GM12878 (cell line): ENCODE data around the gene RCAN1. TPM values are rescaled to one million over a fixed set of nuclear protein-coding genes. Genes with fewer than 3 reads are reported as not detected.

ENCODE experiments used
- ATF2 ChIP-seq: IDR thresholded peaks from 2 replicates; pipeline ENCODE4 v1.6.1; 2012; ENCODE audit warnings: low read length, inconsistent platforms
- ATF3 ChIP-seq: IDR thresholded peaks from 2 replicates; pipeline ENCODE4 v1.6.1; 2011; ENCODE audit warnings: low read depth, mild to moderate bottlenecking, low read length, moderate library complexity, borderline replicate concordance; ENCODE audit errors: extremely low read depth
- BMI1 ChIP-seq: fragments of 450-650 bp; IDR thresholded peaks from 2 replicates; pipeline ENCODE4 v1.6.1; 2016; ENCODE audit warnings: mild to moderate bottlenecking, moderate library complexity, borderline replicate concordance
- BRCA1 ChIP-seq: IDR thresholded peaks from 2 replicates; pipeline ENCODE4 v1.6.1; 2011; ENCODE audit warnings: low read depth, low read length, improper control_type of control experiment
- CHD2 ChIP-seq: IDR thresholded peaks from 2 replicates; pipeline ENCODE4 v1.6.1; 2011; ENCODE audit warnings: low read depth, low read length, improper control_type of control experiment, borderline replicate concordance
- CREM ChIP-seq: IDR thresholded peaks from 2 replicates; pipeline ENCODE4 v1.6.1; 2014; ENCODE audit warnings: antibody characterized with exemption, low read depth
- E2F8 ChIP-seq: fragments of 450-650 bp; IDR thresholded peaks from 2 replicates; pipeline ENCODE4 v1.6.1; 2018; ENCODE audit warnings: mild to moderate bottlenecking, low read depth, moderate library complexity; ENCODE audit not compliant: partially characterized antibody
- ETV6 ChIP-seq, 2 experiments: fragments of 450-650 bp in 1 of 2; IDR thresholded peaks in 1 of 2; conservative IDR thresholded peaks in 1 of 2; 2 replicates each; pipeline ENCODE4 v1.6.1; 2014; ENCODE audit warnings: antibody characterized with exemption in 1 of 2, borderline replicate concordance in 1 of 2, low read depth in 1 of 2, mild to moderate bottlenecking in 1 of 2, moderate library complexity in 1 of 2
- FOXM1 ChIP-seq: IDR thresholded peaks from 2 replicates; pipeline ENCODE4 v1.6.1; 2012; ENCODE audit warnings: low read depth, mild to moderate bottlenecking, inconsistent platforms, low read length, moderate library complexity
- HDGF ChIP-seq: fragments of 450-650 bp; IDR thresholded peaks from 2 replicates; pipeline ENCODE4 v1.6.1; 2016; ENCODE audit warnings: antibody characterized with exemption
- IKZF2 ChIP-seq, 2 experiments: fragments of 450-650 bp; IDR thresholded peaks; 2 replicates each; pipeline ENCODE4 v1.6.1; 2017; ENCODE audit warnings: mild to moderate bottlenecking in 2 of 2, moderate library complexity in 2 of 2
- JUNB ChIP-seq: IDR thresholded peaks from 2 replicates; pipeline ENCODE4 v1.6.1; 2016; ENCODE audit warnings: antibody characterized with exemption, mild to moderate bottlenecking
- JUND ChIP-seq: IDR thresholded peaks from 2 replicates; pipeline ENCODE4 v1.6.1; 2012; ENCODE audit warnings: low read depth, mild to moderate bottlenecking, low read length, improper control_type of control experiment, moderate library complexity
- LARP7 ChIP-seq: fragments of 450-650 bp; IDR thresholded peaks from 2 replicates; pipeline ENCODE4 v1.6.1; 2017; ENCODE audit warnings: mild to moderate bottlenecking
- PML ChIP-seq: IDR thresholded peaks from 2 replicates; pipeline ENCODE4 v1.6.1; 2012; ENCODE audit warnings: low read length, inconsistent platforms
- POU2F2 ChIP-seq: IDR thresholded peaks from 3 replicates; pipeline ENCODE4 v1.6.1; 2011; ENCODE audit warnings: low read depth, mild to moderate bottlenecking, low read length, borderline replicate concordance
- RAD21 ChIP-seq: IDR thresholded peaks from 2 replicates; pipeline ENCODE4 v1.6.1; 2011; ENCODE audit warnings: mild to moderate bottlenecking, low read depth, low read length, moderate library complexity; ENCODE audit not compliant: insufficient read depth
- RUNX3 ChIP-seq: IDR thresholded peaks from 2 replicates; pipeline ENCODE4 v1.6.1; 2012; ENCODE audit warnings: low read length, inconsistent platforms
- SMARCA5 ChIP-seq: fragments of 450-650 bp; IDR thresholded peaks from 2 replicates; pipeline ENCODE4 v1.6.1; 2017; ENCODE audit warnings: mild to moderate bottlenecking
- SPI1 ChIP-seq: IDR thresholded peaks from 2 replicates; pipeline ENCODE4 v1.6.1; 2011; ENCODE audit warnings: low read depth, mild to moderate bottlenecking, low read length, moderate library complexity, borderline replicate concordance; ENCODE audit not compliant: insufficient read depth
- SREBF2 ChIP-seq: IDR thresholded peaks from 2 replicates; pipeline ENCODE4 v1.6.1; 2012; ENCODE audit warnings: mild to moderate bottlenecking, low read length
- TBL1XR1 ChIP-seq: IDR thresholded peaks from 2 replicates; pipeline ENCODE4 v1.6.1; 2012; ENCODE audit warnings: low read depth, low read length, improper control_type of control experiment
- WRNIP1 ChIP-seq: IDR thresholded peaks from 2 replicates; pipeline ENCODE4 v1.6.1; 2011; ENCODE audit warnings: low read depth, low read length, improper control_type of control experiment, borderline replicate concordance
- ZBED1 ChIP-seq: IDR thresholded peaks from 2 replicates; pipeline ENCODE4 v1.6.1; 2016; ENCODE audit warnings: borderline replicate concordance
- ZNF24 ChIP-seq: fragments of 450-650 bp; IDR thresholded peaks from 2 replicates; pipeline ENCODE4 v1.6.1; 2017; ENCODE audit warnings: antibody characterized with exemption, mild to moderate bottlenecking
- ZNF622 ChIP-seq: fragments of 450-650 bp; IDR thresholded peaks from 2 replicates; pipeline ENCODE4 v1.6.1; 2017; ENCODE audit warnings: mild to moderate bottlenecking, inconsistent platforms
- polyA plus RNA-seq, 11 experiments: library from polyadenylated mRNA; depleted of rRNA in 4 of 11; unstranded in 6 of 11; stranded (reverse) in 5 of 11; fragments of >200 nt; fragmentation: Nextera tagmentation in 4 of 11; fragmentation: Illumina TruSeq in 1 of 11; extraction: Ambion mirVana in 4 of 11; extraction: Trizol in 1 of 11; gene quantifications; 1 replicate in 1 of 11; 2 replicates in 10 of 11; pipeline versions ENCODE4 v1.2.1 to v1.2.3, GENCODE V29; 2011 to 2016; ENCODE audit warnings: inconsistent platforms in 2 of 11, missing spikeins in 2 of 11, low read depth in 1 of 11
- total RNA-seq, 4 experiments: library from RNA; depleted of rRNA in 3 of 4; stranded (reverse); fragments of >200 nt in 3 of 4; fragmentation: Illumina TruSeq in 1 of 4; extraction: Trizol in 1 of 4; gene quantifications; 2 replicates each; pipeline versions ENCODE4 v1.2.1 to v1.2.3, GENCODE V29; 2013 to 2021
- TF ChIP-seq, protein P1 (sequence below): fragments of 450-650 bp; IDR thresholded peaks from 2 replicates; pipeline ENCODE4 v1.6.1; 2016; ENCODE audit warnings: mild to moderate bottlenecking

Gene RCAN1
- total and polyA plus RNA-seq, 10 of the 15 experiments (the other 5 are each of a cell fraction or from before 2014, with no cell fraction given), result 2.8 to 12.9 (median 10.5) TPM

- TF ChIP-seq, protein P1, sequence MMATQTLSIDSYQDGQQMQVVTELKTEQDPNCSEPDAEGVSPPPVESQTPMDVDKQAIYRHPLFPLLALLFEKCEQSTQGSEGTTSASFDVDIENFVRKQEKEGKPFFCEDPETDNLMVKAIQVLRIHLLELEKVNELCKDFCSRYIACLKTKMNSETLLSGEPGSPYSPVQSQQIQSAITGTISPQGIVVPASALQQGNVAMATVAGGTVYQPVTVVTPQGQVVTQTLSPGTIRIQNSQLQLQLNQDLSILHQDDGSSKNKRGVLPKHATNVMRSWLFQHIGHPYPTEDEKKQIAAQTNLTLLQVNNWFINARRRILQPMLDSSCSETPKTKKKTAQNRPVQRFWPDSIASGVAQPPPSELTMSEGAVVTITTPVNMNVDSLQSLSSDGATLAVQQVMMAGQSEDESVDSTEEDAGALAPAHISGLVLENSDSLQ, result no peak
- TF ChIP-seq FOXM1, result peak; percentile 61; the same call in 1 of the 2 replicates
- no peak for TF ChIP-seq PML
- peak; percentile 73 for TF ChIP-seq RUNX3
- no peak for TF ChIP-seq POU2F2
- peak; percentile 72 for TF ChIP-seq JUNB
- no peak for TF ChIP-seq BRCA1
- no peak for TF ChIP-seq SREBF2
- TF ChIP-seq ZBED1, result peak; percentile 72; the same call in 1 of the 2 replicates
- no peak for TF ChIP-seq ETV6 (conservative IDR thresholded peaks at IDR 0.05 in 1 of 2, IDR thresholded peaks at IDR 0.05 in 1 of 2; ENCODE audit: borderline replicate concordance in 1 of 2, low read depth in 1 of 2)
- TF ChIP-seq ATF2, result peak; percentile 67; the same call in 1 of the 2 replicates
- TF ChIP-seq SPI1, result no peak
- no peak for TF ChIP-seq BMI1
- TF ChIP-seq IKZF2 (IDR thresholded peaks at IDR 0.05), result no peak
- no peak for TF ChIP-seq E2F8
- TF ChIP-seq JUND, result no peak
- no peak for TF ChIP-seq HDGF
- no peak for TF ChIP-seq SMARCA5
- no peak for TF ChIP-seq ATF3
- no peak for TF ChIP-seq ZNF24
- TF ChIP-seq RAD21, result no peak
- TF ChIP-seq WRNIP1, result no peak
- no peak for TF ChIP-seq CHD2
- TF ChIP-seq LARP7, result no peak
- 0 out of 2 replicates have a peak, but pooled peaks have one; percentile 7 for TF ChIP-seq CREM
- TF ChIP-seq ZNF622, result no peak
- no peak for TF ChIP-seq TBL1XR1
Observed at GRCh38 chr21:34639250-34639649, 24.3 kb upstream of the RCAN1 start (continued).
